Thoracic aorta (tissue), 2 donors: ENCODE results near the gene ZNF567. TPM values are rescaled to one million over a fixed set of nuclear protein-coding genes. Genes with fewer than 3 reads are reported as not detected.

ENCODE experiments used
- ATAC-seq: fragments of 150-250 bp; one replicate; pipeline ENCODE4 v1.8.0; 2017; ENCODE audit warnings: low read depth; ENCODE audit not compliant: insufficient number of reproducible peaks, low FRiP score
- DNase-seq: peaks from one replicate; pipeline ENCODE4 v3.0.0-alpha.2; 2020; ENCODE audit warnings: low spot score
- H3K27ac ChIP-seq, 2 donors: fragments of 200-600 bp; sonication (generic); 1 replicate in 1 of 2; 2 replicates in 1 of 2; pipeline ENCODE4 v1.5.1; 2016; ENCODE audit warnings: mild to moderate bottlenecking in 2 of 2, moderate library complexity in 2 of 2
- H3K27me3 ChIP-seq: fragments of 200-600 bp; sonication (generic); replicated peaks from 2 replicates; pipeline ENCODE4 v1.6.0; 2016; ENCODE audit warnings: mild to moderate bottlenecking; ENCODE audit not compliant: insufficient read depth
- H3K36me3 ChIP-seq: fragments of 200-600 bp; sonication (generic); one replicate; pipeline ENCODE4 v1.5.1; 2016
- H3K4me1 ChIP-seq, 2 donors: fragments of 200-600 bp; sonication (generic); 1 replicate in 1 of 2; 2 replicates in 1 of 2; pipeline versions ENCODE4 v1.5.1 to v1.6.0; 2016; ENCODE audit warnings: low read depth in 2 of 2, mild to moderate bottlenecking in 1 of 2; ENCODE audit not compliant: control insufficient read depth in 1 of 2
- H3K4me3 ChIP-seq: fragments of 200-600 bp; sonication (generic); 2 replicates; pipeline ENCODE4 v1.5.1; 2016; ENCODE audit warnings: mild to moderate bottlenecking
- H3K9me3 ChIP-seq: fragments of 200-600 bp; sonication (generic); 2 replicates; pipeline ENCODE4 v1.5.1; 2016
- CTCF ChIP-seq: fragments of 200-600 bp; sonication (generic); IDR thresholded peaks from one replicate; pipeline ENCODE4 v1.5.1; 2019; ENCODE audit warnings: antibody characterized with exemption
- total RNA-seq, 2 donors: library from RNA; depleted of rRNA; stranded (reverse); fragments of >200 nt; gene quantifications; one replicate each; pipeline versions ENCODE4 v1.1.0 to v1.2.3, GENCODE V29; 2016

Gene ZNF567
- total RNA-seq, 2 donors from 2014 or later, result 5.6 to 8.4 TPM

- no peaks in the 10 kb centered on the region for H3K27me3 ChIP-seq
- no peak for TF ChIP-seq CTCF
- H3K4me3 ChIP-seq, result no peak overlapping the region
- DNase-seq (no peak), ATAC-seq (no peak)
- no peak overlapping the region for H3K27ac ChIP-seq
- peaks cover 12% of the 10 kb centered on the region for H3K36me3 ChIP-seq
- H3K9me3 ChIP-seq, result peaks cover 23% of the 10 kb centered on the region
- H3K4me1 ChIP-seq, result peaks cover 5 to 19% of the 10 kb centered on the region in 2 donors
Measured at GRCh38 chr19:36668646-36669045, 18.8 kb upstream of the ZNF567 start.

DNA sequence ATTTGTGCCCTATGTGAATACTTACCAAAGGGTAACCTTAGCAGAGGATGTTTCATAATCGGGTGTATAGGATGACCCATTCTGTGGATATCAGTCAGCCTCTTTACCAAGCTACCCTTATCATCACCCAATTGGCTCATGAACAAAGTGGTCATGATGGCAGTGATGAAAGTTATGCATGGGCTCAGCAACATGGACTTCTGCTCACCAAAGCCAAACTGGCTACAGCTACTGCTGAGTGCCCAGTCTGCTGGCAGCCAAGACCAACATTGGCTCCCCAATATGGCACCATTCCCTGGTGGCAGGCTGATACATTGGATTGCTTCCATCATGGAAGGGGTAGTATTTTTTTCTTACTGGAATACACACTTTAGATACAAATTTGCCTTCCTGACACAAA is 15.0 kb upstream of the ZNF567 start:
- peaks cover 0 to 11% of the 10 kb centered on the region in 2 donors for H3K4me1 ChIP-seq
- no peak for TF ChIP-seq CTCF
- H3K27me3 ChIP-seq, result no peaks in the 10 kb centered on the region
- H3K27ac ChIP-seq, result no peak overlapping the region
- DNase-seq, result no peak
- no peak for ATAC-seq
- H3K4me3 ChIP-seq, result no peak overlapping the region
- H3K36me3 ChIP-seq, result peaks cover 15% of the 10 kb centered on the region
- H3K9me3 ChIP-seq, result peaks cover 32% of the 10 kb centered on the region

GRCh38 chr19:36674201-36674600 is 13.2 kb upstream of the ZNF567 start:
- Histone ChIP-seq H3K4me1 (no peaks in the 10 kb centered on the region), H3K27ac (no peak overlapping the region), H3K27me3 (no peaks in the 10 kb centered on the region), H3K9me3 (peaks cover 38% of the 10 kb centered on the region), H3K4me3 (no peak overlapping the region), H3K36me3 (peaks cover 25% of the 10 kb centered on the region)
- DNase-seq (no peak), ATAC-seq (no peak)
- TF ChIP-seq CTCF, result no peak

DNA sequence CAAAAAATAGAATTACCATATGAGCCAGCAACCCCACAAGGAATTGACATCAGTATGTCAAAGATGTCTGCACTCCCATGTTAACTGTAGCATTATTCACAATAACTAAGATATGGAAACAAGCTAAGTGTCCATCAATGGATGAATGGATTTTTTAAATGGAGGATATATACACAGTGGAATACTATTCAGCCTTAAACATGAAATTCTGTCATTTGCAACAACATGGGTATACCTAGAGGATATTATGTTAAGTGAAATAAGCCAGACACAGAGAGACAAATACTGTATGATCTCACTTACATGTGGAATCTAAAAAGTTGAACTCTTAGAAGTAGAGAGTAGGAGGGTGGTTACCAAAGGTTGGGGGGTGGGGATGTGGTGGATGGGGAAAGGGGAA is 8.0 kb upstream of the ZNF567 start:
- TF ChIP-seq CTCF, result no peak
- H3K27me3 ChIP-seq, result no peaks in the 10 kb centered on the region
- ATAC-seq, result no peak
- peaks cover 20% of the 10 kb centered on the region for H3K9me3 ChIP-seq
- H3K36me3 ChIP-seq, result peaks cover 20% of the 10 kb centered on the region
- no peak for DNase-seq
- H3K4me3 ChIP-seq, result no peak overlapping the region
- H3K27ac ChIP-seq, result no peak overlapping the region
- no peaks in the 10 kb centered on the region for H3K4me1 ChIP-seq

GRCh38 chr19:36685835-36686234 is 1.6 kb upstream of the ZNF567 start:
- no peak for TF ChIP-seq CTCF
- Histone ChIP-seq H3K36me3 (peaks cover 18% of the 10 kb centered on the region), H3K27me3 (no peaks in the 10 kb centered on the region), H3K4me1 (peaks cover 13 to 20% of the 10 kb centered on the region in 2 donors), H3K4me3 (no peak overlapping the region), H3K27ac (no peak overlapping the region), H3K9me3 (peaks cover under 1% of the 10 kb centered on the region)
- ATAC-seq (no peak), DNase-seq (no peak)
